Measurements from ENCODE around the gene GSTM2.

DNA sequence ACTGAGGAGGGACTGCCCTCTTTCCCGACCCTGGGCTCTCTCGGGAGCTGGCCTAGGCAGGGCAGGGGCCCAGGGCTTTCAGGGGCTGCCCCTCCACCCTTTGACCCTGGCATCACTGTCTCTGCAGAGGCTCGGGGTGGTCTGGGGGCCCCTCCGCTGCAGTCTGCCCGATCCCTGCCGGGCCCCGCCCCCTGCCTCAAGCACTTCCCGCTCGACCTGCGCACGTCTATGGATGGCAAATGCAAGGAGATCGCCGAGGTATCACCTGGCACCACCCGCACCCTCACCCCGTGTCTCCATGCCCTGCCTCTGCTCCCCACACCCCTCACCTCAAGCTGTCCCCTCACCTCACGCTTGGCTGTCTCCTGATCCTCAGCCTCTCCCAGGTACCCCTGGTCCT lies 42.7 kb upstream of the GSTM2 start:
- TF ChIP-seq ISL1 (CRISPR knock-in tag; IDR thresholded peaks at IDR 0.05), result no peak
- TF ChIP-seq ZFP3 (CRISPR knock-in tag; IDR thresholded peaks at IDR 0.05), result no peak
- TF ChIP-seq ZFP30 (CRISPR knock-in tag; IDR thresholded peaks at IDR 0.05), result no peak

Data from SK-N-SH treated with all-trans-retinoic acid at 6 μM for 48 hours (cell line).